Suprapubic skin (tissue), 4 donors: ENCODE measurements around the gene RRP12.

Source experiments
- CTCF ChIP-seq, 2 donors: fragments of 200-600 bp in 1 of 2; fragments of 450-650 bp in 1 of 2; sonication (generic) in 1 of 2; IDR thresholded peaks; one replicate each; pipeline ENCODE4 v1.5.1; 2016 to 2019; ENCODE audit warnings: antibody characterized with exemption in 2 of 2, mild to moderate bottlenecking in 1 of 2, moderate library complexity in 1 of 2
- POLR2A ChIP-seq, 2 donors: fragments of 450-650 bp; IDR thresholded peaks; one replicate each; pipeline ENCODE4 v1.6.1; 2017; ENCODE audit warnings: antibody characterized with exemption in 2 of 2, mild to moderate bottlenecking in 2 of 2, moderate library complexity in 2 of 2
- POLR2AphosphoS5 ChIP-seq, 3 donors: sonication (generic); formaldehyde crosslinking; IDR thresholded peaks; one replicate each; pipeline ENCODE4 v1.6.1; 2017; ENCODE audit warnings: antibody characterized with exemption in 3 of 3

- TF ChIP-seq POLR2A (IDR thresholded peaks at IDR 0.05) (no peak), CTCF (IDR thresholded peaks at IDR 0.05) (no peak), POLR2AphosphoS5 (IDR thresholded peaks at IDR 0.05) (no peak)
Measured at GRCh38 chr10:97384641-97385040, 16.5 kb downstream of the RRP12 start.
